NCI-H1436 treated with DMSO at 0.1 percent for 48 hours (cell line): ENCODE measurements around the gene SRP68.

ENCODE experiments used
- DNase-seq: peaks from one replicate; lab custom pipeline; 2025; lab: John Stamatoyannopoulos, UW

Gene SRP68

GRCh38 chr17:75996665-75997590 lies 75.4 kb downstream of the SRP68 start:
- DNase-seq, result no peak

GRCh38 chr17:75995385-75995925 lies 76.9 kb downstream of the SRP68 start:
- no peak for DNase-seq

GRCh38 chr17:75994802-75995370 lies 77.4 kb downstream of the SRP68 start:
- DNase-seq, result no peak

GRCh38 chr17:75991396-75991795 lies 80.9 kb downstream of the SRP68 start:
- DNase-seq, result no peak
